GM18519 (cell line): ENCODE results near the gene TNK1.

ENCODE experiments used
- ATAC-seq: cut with Tn5 transposase; IDR thresholded peaks from one replicate; pipeline ENCODE4 v1.9.1; 2021; ENCODE audit warnings: mild to moderate bottlenecking, moderate library complexity; ENCODE audit not compliant: unreplicated experiment, low FRiP score

The TNK1 gene

GRCh38 chr17:7388856-7389255, 8.0 kb downstream of the TNK1 start:
- ATAC-seq: no peak

- ATAC-seq: no peak
Measured at GRCh38 chr17:7389924-7390910, 9.3 kb downstream of the TNK1 start.

- no peak for ATAC-seq
Measured at GRCh38 chr17:7391307-7391706, 10.4 kb downstream of the TNK1 start.

GRCh38 chr17:7392696-7393612, 12.1 kb downstream of the TNK1 start:
- ATAC-seq: no peak

GRCh38 chr17:7393613-7394451, 12.9 kb downstream of the TNK1 start:
- ATAC-seq: peak; percentile 11

- ATAC-seq: peak; percentile 45
Measured at GRCh38 chr17:7394452-7395191, 13.7 kb downstream of the TNK1 start, which contains the start of gene PLSCR3. TSS of gene PLSCR3 (minus strand) at chr17:7394525. CDS start at chr17:7394110, 415 bp downstream.

- no peak for ATAC-seq
Measured at GRCh38 chr17:7396147-7396546, 15.3 kb downstream of the TNK1 start.

- no peak for ATAC-seq
Measured at GRCh38 chr17:7398612-7399011, 17.7 kb downstream of the TNK1 start.

- ATAC-seq: no peak
Measured at GRCh38 chr17:7403043-7403726, 22.3 kb downstream of the TNK1 start.

GRCh38 chr17:7403727-7403976, 22.8 kb downstream of the TNK1 start:
- no peak for ATAC-seq

GRCh38 chr17:7403977-7404736, 23.3 kb downstream of the TNK1 start, which contains the start of gene TMEM256:
TSS of gene TMEM256 (minus strand) at chr17:7404097. CDS start at chr17:7404084, 13 bp downstream.
- ATAC-seq: peak; percentile 67

- ATAC-seq: no peak
Measured at GRCh38 chr17:7404737-7405349, 24.0 kb downstream of the TNK1 start.

- ATAC-seq: no peak
Measured at GRCh38 chr17:7405350-7406234, 24.7 kb downstream of the TNK1 start.

GRCh38 chr17:7406235-7406825, 25.4 kb downstream of the TNK1 start:
- ATAC-seq: no peak

GRCh38 chr17:7407082-7407481, 26.2 kb downstream of the TNK1 start:
- no peak for ATAC-seq

GRCh38 chr17:7407485-7408251, 26.8 kb downstream of the TNK1 start, which contains the start of gene NLGN2:
TSS of gene NLGN2 (plus strand) at chr17:7407845. CDS start at chr17:7408256, 411 bp downstream.
- no peak for ATAC-seq
